HepG2 (cell line): ENCODE data around the gene ESRP2. TPM values are rescaled to one million over a fixed set of nuclear protein-coding genes. Genes with fewer than 3 reads are reported as not detected.

Experiments
- CSRNP2 ChIP-seq: sonication (generic); formaldehyde crosslinking; conservative IDR thresholded peaks from 2 replicates; pipeline ENCODE4 v1.8.0; 2022; ENCODE audit warnings: low read depth, missing genetic modification reagents
- HBP1 ChIP-seq: IDR thresholded peaks from 2 replicates; pipeline ENCODE4 v1.6.1; 2016; ENCODE audit warnings: low read depth, control low read depth
- HDAC2 ChIP-seq: sonication (generic); formaldehyde crosslinking; IDR thresholded peaks from 2 replicates; pipeline ENCODE4 v1.4.0; 2020; ENCODE audit warnings: missing genetic modification reagents
- KLF12 ChIP-seq: sonication (generic); formaldehyde crosslinking; IDR thresholded peaks from 2 replicates; pipeline ENCODE4 v1.4.0; 2020; ENCODE audit warnings: missing genetic modification reagents, borderline replicate concordance
- MAF1 ChIP-seq: sonication (generic); formaldehyde crosslinking; IDR thresholded peaks from 2 replicates; pipeline ENCODE4 v1.5.0; 2020; ENCODE audit warnings: missing genetic modification reagents, borderline replicate concordance
- MYNN ChIP-seq: sonication (generic); formaldehyde crosslinking; IDR thresholded peaks from 2 replicates; pipeline ENCODE4 v1.4.0; 2020; ENCODE audit warnings: mild to moderate bottlenecking, low read depth, missing genetic modification reagents
- MZF1 ChIP-seq: sonication (generic); formaldehyde crosslinking; IDR thresholded peaks from 2 replicates; pipeline ENCODE4 v1.8.1; 2023; ENCODE audit warnings: mild to moderate bottlenecking, missing genetic modification reagents, borderline replicate concordance
- PHF20 ChIP-seq: sonication (generic); formaldehyde crosslinking; IDR thresholded peaks from 2 replicates; pipeline ENCODE4 v1.5.0; 2020; ENCODE audit warnings: mild to moderate bottlenecking, missing genetic modification reagents
- PHF5A ChIP-seq: IDR thresholded peaks from one replicate; pipeline ENCODE4 v1.6.1; 2018; ENCODE audit warnings: low read depth, missing genetic modification reagents; ENCODE audit not compliant: unreplicated experiment
- RARA ChIP-seq: IDR thresholded peaks from 2 replicates; pipeline ENCODE4 v1.6.1; 2016; ENCODE audit warnings: missing genetic modification reagents, missing compliant biosample characterization
- SIX4 ChIP-seq: sonication (generic); formaldehyde crosslinking; IDR thresholded peaks from 2 replicates; pipeline ENCODE4 v1.4.0; 2020; ENCODE audit warnings: missing genetic modification reagents
- SMARCC2 ChIP-seq: fragments of 450-650 bp; IDR thresholded peaks from 2 replicates; pipeline ENCODE4 v1.6.1; 2017; ENCODE audit warnings: antibody characterized with exemption, mild to moderate bottlenecking
- SNRNP70 ChIP-seq: fragments of 200-400 bp; formaldehyde crosslinking; IDR thresholded peaks from 2 replicates; pipeline ENCODE4 v1.6.1; 2017; ENCODE audit warnings: mild to moderate bottlenecking, low read depth, low read length, moderate library complexity
- SOX6 ChIP-seq, 2 experiments: fragments of 450-650 bp in 1 of 2; sonication (generic) in 1 of 2; formaldehyde crosslinking in 1 of 2; IDR thresholded peaks; 2 replicates each; pipeline versions ENCODE4 v1.4.0 to v1.6.1; 2017 to 2020; ENCODE audit warnings: antibody characterized with exemption in 1 of 2, mild to moderate bottlenecking in 1 of 2, missing genetic modification reagents in 1 of 2
- THAP11 ChIP-seq: IDR thresholded peaks from 2 replicates; pipeline ENCODE4 v1.6.1; 2016; ENCODE audit warnings: missing biosample characterization, missing genetic modification reagents
- WIZ ChIP-seq: sonication (generic); formaldehyde crosslinking; IDR thresholded peaks from 2 replicates; pipeline ENCODE4 v1.5.1; 2020; ENCODE audit warnings: mild to moderate bottlenecking, missing genetic modification reagents
- ZBTB10 ChIP-seq: sonication (generic); formaldehyde crosslinking; IDR thresholded peaks from 2 replicates; pipeline ENCODE4 v1.4.0; 2020; ENCODE audit warnings: missing genetic modification reagents, borderline replicate concordance
- ZBTB42 ChIP-seq: sonication (generic); formaldehyde crosslinking; IDR thresholded peaks from 2 replicates; pipeline ENCODE4 v1.5.0; 2020; ENCODE audit warnings: mild to moderate bottlenecking, missing genetic modification reagents
- ZBTB7B ChIP-seq: sonication (generic); formaldehyde crosslinking; IDR thresholded peaks from 2 replicates; pipeline ENCODE4 v1.4.0; 2020; ENCODE audit warnings: missing genetic modification reagents
- ZNF160 ChIP-seq: sonication (generic); formaldehyde crosslinking; IDR thresholded peaks from 2 replicates; pipeline ENCODE4 v1.8.0; 2022; ENCODE audit warnings: mild to moderate bottlenecking, inconsistent platforms, missing genetic modification reagents
- ZNF329 ChIP-seq: sonication (generic); formaldehyde crosslinking; IDR thresholded peaks from 2 replicates; pipeline ENCODE4 v1.9.0; 2021; ENCODE audit warnings: low read depth, mild to moderate bottlenecking, missing genetic modification reagents
- ZSCAN9 ChIP-seq: IDR thresholded peaks from 2 replicates; pipeline ENCODE4 v1.6.1; 2016; ENCODE audit warnings: borderline replicate concordance
- polyA plus RNA-seq, 8 experiments: library from polyadenylated mRNA; depleted of rRNA in 3 of 8; stranded (reverse) in 7 of 8; unstranded in 1 of 8; fragments of >200 nt; fragmentation: Illumina TruSeq in 4 of 8; extraction: Trizol in 4 of 8; gene quantifications; 2 replicates each; pipeline versions ENCODE4 v1.2.1 to v1.2.3, GENCODE V29; 2011 to 2016; ENCODE audit warnings: low read depth in 4 of 8, missing spikeins in 1 of 8, mixed read lengths in 1 of 8; ENCODE audit not compliant: insufficient read depth in 1 of 8
- total RNA-seq, 5 experiments: library from RNA; depleted of rRNA; stranded (reverse); fragments of >200 nt; fragmentation: Illumina TruSeq; extraction: Trizol; gene quantifications; 2 replicates each; pipeline ENCODE4 v1.2.3, GENCODE V29; 2016; ENCODE audit warnings: low read depth in 1 of 5
- TF ChIP-seq, protein P1 (sequence below): sonication (generic); formaldehyde crosslinking; IDR thresholded peaks from 2 replicates; pipeline ENCODE4 v1.9.0; 2022; ENCODE audit warnings: low read depth, missing genetic modification reagents

The ESRP2 gene
- total and polyA plus RNA-seq, 2 of the 13 experiments (the other 11 are each of a cell fraction or from before 2014, with no cell fraction given) = 21.1 to 32.4 TPM

DNA sequence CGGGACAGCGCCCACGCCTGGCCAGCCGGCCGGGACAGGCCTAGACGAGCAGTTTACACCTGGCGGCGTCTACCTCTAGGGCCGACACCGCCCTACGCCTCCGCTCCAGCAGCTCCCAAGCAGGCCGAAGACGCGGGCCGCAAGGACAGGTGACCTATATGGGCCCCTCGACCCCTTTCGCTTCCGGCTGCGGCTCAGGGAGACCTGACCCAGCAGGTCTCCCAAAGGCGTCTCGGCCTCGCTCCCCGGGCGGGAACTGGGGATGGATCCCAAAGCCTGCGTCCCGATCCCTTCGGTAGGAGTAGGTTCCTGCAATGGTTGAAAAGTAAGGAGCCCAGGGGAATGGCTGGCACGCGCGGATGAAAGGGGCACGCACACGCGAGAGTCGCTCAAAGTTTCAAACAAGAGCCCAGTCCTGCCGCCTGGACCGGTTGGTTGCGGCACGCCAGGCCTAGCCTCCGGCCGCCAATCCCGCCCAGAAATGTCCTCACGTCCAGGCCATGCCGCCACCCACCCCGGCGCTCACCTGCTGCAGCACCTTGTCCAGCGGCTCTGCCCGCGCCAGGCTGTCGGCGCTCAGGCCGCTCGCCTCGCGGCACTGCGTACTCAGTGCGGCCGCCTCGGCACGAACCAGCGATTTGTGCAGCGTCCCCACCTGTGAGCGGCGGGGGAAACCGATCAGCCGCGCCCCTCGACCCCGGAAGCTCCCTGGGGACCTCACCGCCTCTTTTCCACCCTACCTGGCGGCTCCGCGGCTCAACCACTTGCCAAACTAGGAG is 630 bp downstream of the ESRP2 start (continued):
- TF ChIP-seq WIZ (CRISPR knock-in tag) = no peak
- TF ChIP-seq SNRNP70 = no peak
- no peak for TF ChIP-seq CSRNP2 (CRISPR knock-in tag)
- peak; percentile 67; the same call in 1 of the 2 replicates for TF ChIP-seq KLF12 (CRISPR knock-in tag)
- TF ChIP-seq PHF5A = no peak
- TF ChIP-seq THAP11 (CRISPR knock-in tag) = no peak; the same call in 1 of the 2 replicates
- no peak for TF ChIP-seq SMARCC2
- TF ChIP-seq ZBTB42 = peak; percentile 8; the same call in 1 of the 2 replicates
- TF ChIP-seq ZSCAN9 = 0 out of 2 replicates have a peak, but pooled peaks have one; percentile 2
- TF ChIP-seq ZBTB7B = no peak; the same call in 1 of the 2 replicates
- no peak for TF ChIP-seq ZNF160 (CRISPR knock-in tag)
- no peak for TF ChIP-seq MAF1 (CRISPR knock-in tag)
- no peak for TF ChIP-seq ZBTB10
- no peak for TF ChIP-seq SOX6 (IDR thresholded peaks at IDR 0.05)
- TF ChIP-seq SOX6 (CRISPR knock-in tag; IDR thresholded peaks at IDR 0.05) = 0 out of 2 replicates have a peak, but pooled peaks have one; percentile 9
- no peak for TF ChIP-seq MZF1 (CRISPR knock-in tag)
- TF ChIP-seq, protein P1, sequence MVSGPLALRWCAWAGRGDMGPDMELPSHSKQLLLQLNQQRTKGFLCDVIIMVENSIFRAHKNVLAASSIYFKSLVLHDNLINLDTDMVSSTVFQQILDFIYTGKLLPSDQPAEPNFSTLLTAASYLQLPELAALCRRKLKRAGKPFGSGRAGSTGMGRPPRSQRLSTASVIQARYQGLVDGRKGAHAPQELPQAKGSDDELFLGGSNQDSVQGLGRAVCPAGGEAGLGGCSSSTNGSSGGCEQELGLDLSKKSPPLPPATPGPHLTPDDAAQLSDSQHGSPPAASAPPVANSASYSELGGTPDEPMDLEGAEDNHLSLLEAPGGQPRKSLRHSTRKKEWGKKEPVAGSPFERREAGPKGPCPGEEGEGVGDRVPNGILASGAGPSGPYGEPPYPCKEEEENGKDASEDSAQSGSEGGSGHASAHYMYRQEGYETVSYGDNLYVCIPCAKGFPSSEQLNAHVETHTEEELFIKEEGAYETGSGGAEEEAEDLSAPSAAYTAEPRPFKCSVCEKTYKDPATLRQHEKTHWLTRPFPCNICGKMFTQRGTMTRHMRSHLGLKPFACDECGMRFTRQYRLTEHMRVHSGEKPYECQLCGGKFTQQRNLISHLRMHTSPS = peak; percentile 44; the same call in 1 of the 2 replicates
- TF ChIP-seq ZNF329 = no peak
- TF ChIP-seq MYNN (CRISPR knock-in tag) = no peak
- TF ChIP-seq PHF20 (CRISPR knock-in tag) = 0 out of 2 replicates have a peak, but pooled peaks have one; percentile 36
- TF ChIP-seq SIX4 (CRISPR knock-in tag) = no peak
- no peak; the same call in 1 of the 2 replicates for TF ChIP-seq HDAC2 (CRISPR knock-in tag)
- TF ChIP-seq RARA (CRISPR knock-in tag) = no peak; the same call in 1 of the 2 replicates
- TF ChIP-seq HBP1 (CRISPR knock-in tag) = no peak
